HEK293 (cell line): ENCODE results near the gene SH3BP1.

Experiments used
- FEZF1 ChIP-seq: fragments of 450-650 bp; formaldehyde crosslinking; IDR thresholded peaks from 2 replicates; pipeline ENCODE4 v1.5.1; 2016; ENCODE audit warnings: missing biosample characterization, missing genetic modification characterization
- HOXD13 ChIP-seq: sonication (generic); formaldehyde crosslinking; IDR thresholded peaks from 2 replicates; pipeline ENCODE4 v1.8.0; 2022; ENCODE audit warnings: missing genetic modification reagents, borderline replicate concordance
- IKZF3 ChIP-seq: fragments of 450-650 bp; IDR thresholded peaks from 2 replicates; pipeline ENCODE4 v1.5.0; 2018; ENCODE audit warnings: missing biosample characterization, mild to moderate bottlenecking, missing genetic modification characterization, moderate library complexity
- KLF1 ChIP-seq: fragments of 450-650 bp; formaldehyde crosslinking; IDR thresholded peaks from 2 replicates; pipeline ENCODE4 v1.5.1; 2016; ENCODE audit warnings: missing biosample characterization, missing genetic modification characterization
- KLF7 ChIP-seq: fragments of 450-650 bp; formaldehyde crosslinking; IDR thresholded peaks from 2 replicates; pipeline ENCODE4 v1.5.1; 2016; ENCODE audit warnings: missing biosample characterization, missing genetic modification characterization, borderline replicate concordance
- KLF9 ChIP-seq: fragments of 450-650 bp; formaldehyde crosslinking; IDR thresholded peaks from 2 replicates; pipeline ENCODE4 v1.5.1; 2016; ENCODE audit warnings: missing biosample characterization, missing genetic modification characterization, low read depth
- MZF1 ChIP-seq: fragments of 450-650 bp; formaldehyde crosslinking; IDR thresholded peaks from 2 replicates; pipeline ENCODE4 v1.5.1; 2017; ENCODE audit warnings: missing biosample characterization, missing genetic modification characterization, borderline replicate concordance
- RBAK ChIP-seq: fragments of 450-650 bp; formaldehyde crosslinking; IDR thresholded peaks from 2 replicates; pipeline ENCODE4 v1.5.1; 2016; ENCODE audit warnings: missing biosample characterization, missing genetic modification characterization
- REPIN1 ChIP-seq: fragments of 450-650 bp; formaldehyde crosslinking; IDR thresholded peaks from 2 replicates; pipeline ENCODE4 v1.5.1; 2017; ENCODE audit warnings: missing biosample characterization, missing genetic modification characterization, low read depth
- SETDB1 ChIP-seq: IDR thresholded peaks from one replicate; pipeline ENCODE4 v1.6.1; 2017; ENCODE audit warnings: mild to moderate bottlenecking, low read length, moderate library complexity, mixed read lengths; ENCODE audit not compliant: insufficient read length
- ZBTB20 ChIP-seq: fragments of 450-650 bp; formaldehyde crosslinking; IDR thresholded peaks from 2 replicates; pipeline ENCODE4 v1.5.1; 2016; ENCODE audit warnings: missing biosample characterization, missing genetic modification characterization
- ZBTB8A ChIP-seq: fragments of 450-650 bp; formaldehyde crosslinking; IDR thresholded peaks from 2 replicates; pipeline ENCODE4 v1.5.1; 2016; ENCODE audit warnings: missing biosample characterization, missing genetic modification characterization
- ZFHX2 ChIP-seq: fragments of 450-650 bp; formaldehyde crosslinking; conservative IDR thresholded peaks from 2 replicates; pipeline ENCODE4 v1.5.1; 2016; ENCODE audit warnings: missing biosample characterization, missing genetic modification characterization
- ZFP37 ChIP-seq: fragments of 450-650 bp; formaldehyde crosslinking; IDR thresholded peaks from 2 replicates; pipeline ENCODE4 v1.5.1; 2016; ENCODE audit warnings: missing biosample characterization, missing genetic modification characterization
- ZNF121 ChIP-seq: fragments of 450-650 bp; formaldehyde crosslinking; IDR thresholded peaks from 2 replicates; pipeline ENCODE4 v1.5.1; 2016; ENCODE audit warnings: missing biosample characterization, missing genetic modification characterization
- ZNF138 ChIP-seq: fragments of 450-650 bp; formaldehyde crosslinking; IDR thresholded peaks from 2 replicates; pipeline ENCODE4 v1.5.1; 2016; ENCODE audit warnings: missing biosample characterization, missing genetic modification characterization, borderline replicate concordance
- ZNF18 ChIP-seq: fragments of 450-650 bp; formaldehyde crosslinking; IDR thresholded peaks from 2 replicates; pipeline ENCODE4 v1.5.1; 2016; ENCODE audit warnings: missing biosample characterization, missing genetic modification characterization
- ZNF24 ChIP-seq: fragments of 450-650 bp; formaldehyde crosslinking; IDR thresholded peaks from 2 replicates; pipeline ENCODE4 v1.5.1; 2016; ENCODE audit warnings: missing biosample characterization, missing genetic modification characterization
- ZNF341 ChIP-seq: fragments of 450-650 bp; formaldehyde crosslinking; IDR thresholded peaks from 2 replicates; pipeline ENCODE4; 2016; ENCODE audit warnings: low read depth, missing biosample characterization, missing genetic modification characterization
- ZNF423 ChIP-seq: fragments of 450-650 bp; formaldehyde crosslinking; IDR thresholded peaks from 2 replicates; pipeline ENCODE4 v1.5.1; 2016; ENCODE audit warnings: missing biosample characterization, missing genetic modification characterization
- ZNF510 ChIP-seq: fragments of 450-650 bp; formaldehyde crosslinking; IDR thresholded peaks from 2 replicates; pipeline ENCODE4 v1.5.1; 2018; ENCODE audit warnings: mild to moderate bottlenecking, missing genetic modification characterization, missing biosample characterization; ENCODE audit not compliant: insufficient replicate concordance
- ZNF555 ChIP-seq: fragments of 450-650 bp; formaldehyde crosslinking; conservative IDR thresholded peaks from 2 replicates; pipeline ENCODE4 v1.5.1; 2017; ENCODE audit warnings: missing biosample characterization, mild to moderate bottlenecking, missing genetic modification characterization, inconsistent platforms
- ZNF561 ChIP-seq: fragments of 450-650 bp; IDR thresholded peaks from 2 replicates; pipeline ENCODE4 v1.5.1; 2018; ENCODE audit warnings: missing biosample characterization, missing genetic modification characterization, borderline replicate concordance
- ZNF621 ChIP-seq: fragments of 450-650 bp; formaldehyde crosslinking; IDR thresholded peaks from 2 replicates; pipeline ENCODE4 v1.5.1; 2017; ENCODE audit warnings: missing biosample characterization, missing genetic modification characterization
- ZNF629 ChIP-seq: fragments of 450-650 bp; formaldehyde crosslinking; IDR thresholded peaks from 2 replicates; pipeline ENCODE4 v1.5.1; 2017; ENCODE audit warnings: missing biosample characterization, missing genetic modification characterization
- ZNF677 ChIP-seq: fragments of 450-650 bp; IDR thresholded peaks from 2 replicates; pipeline ENCODE4 v1.5.0; 2018; ENCODE audit warnings: missing biosample characterization, mild to moderate bottlenecking, missing genetic modification characterization, moderate library complexity
- ZNF785 ChIP-seq: fragments of 450-650 bp; formaldehyde crosslinking; IDR thresholded peaks from 2 replicates; pipeline ENCODE4 v1.5.1; 2016; ENCODE audit warnings: missing biosample characterization, missing genetic modification characterization
- ZNF837 ChIP-seq: fragments of 450-650 bp; formaldehyde crosslinking; IDR thresholded peaks from 2 replicates; pipeline ENCODE4 v1.5.1; 2016; ENCODE audit warnings: missing biosample characterization, missing genetic modification characterization
- ZNF843 ChIP-seq: fragments of 450-650 bp; formaldehyde crosslinking; IDR thresholded peaks from 2 replicates; pipeline ENCODE4 v1.5.1; 2016; ENCODE audit warnings: missing biosample characterization, missing genetic modification characterization
- TF ChIP-seq, protein P1 (sequence below): fragments of 450-650 bp; formaldehyde crosslinking; IDR thresholded peaks from 2 replicates; pipeline ENCODE4 v1.5.1; 2016; ENCODE audit warnings: missing biosample characterization, missing genetic modification characterization
- TF ChIP-seq, protein P2 (sequence below): fragments of 450-650 bp; formaldehyde crosslinking; IDR thresholded peaks from 2 replicates; pipeline ENCODE4 v1.5.1; 2016; ENCODE audit warnings: missing biosample characterization, missing genetic modification characterization
- TF ChIP-seq, protein P3 (sequence below): fragments of 450-650 bp; formaldehyde crosslinking; conservative IDR thresholded peaks from 2 replicates; pipeline ENCODE4 v1.5.1; 2016; ENCODE audit warnings: low read depth, missing biosample characterization, missing genetic modification characterization
- TF ChIP-seq, protein P4 (sequence below): fragments of 450-650 bp; formaldehyde crosslinking; IDR thresholded peaks from 2 replicates; pipeline ENCODE4 v1.5.1; 2016; ENCODE audit warnings: missing biosample characterization, missing genetic modification characterization, low read depth

SH3BP1 gene

GRCh38 chr22:37659897-37660708, 20.6 kb downstream of the SH3BP1 start (continued):
- TF ChIP-seq, protein P1, sequence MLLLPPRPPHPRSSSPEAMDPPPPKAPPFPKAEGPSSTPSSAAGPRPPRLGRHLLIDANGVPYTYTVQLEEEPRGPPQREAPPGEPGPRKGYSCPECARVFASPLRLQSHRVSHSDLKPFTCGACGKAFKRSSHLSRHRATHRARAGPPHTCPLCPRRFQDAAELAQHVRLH (tag by site-specific recombination): peak; percentile 75; the same call in 1 of the 2 replicates
- TF ChIP-seq ZBTB20 (tag by site-specific recombination) (no peak; the same call in 1 of the 2 replicates), ZNF629 (tag by site-specific recombination) (no peak; the same call in 1 of the 2 replicates), SETDB1 (no peak), KLF7 (tag by site-specific recombination) (no peak), ZNF18 (tag by site-specific recombination) (no peak), RBAK (tag by site-specific recombination) (no peak), ZNF138 (tag by site-specific recombination) (no peak), ZNF561 (tag by site-specific recombination) (no peak), ZNF843 (tag by site-specific recombination) (no peak), KLF1 (tag by site-specific recombination) (peak; percentile 33), ZFHX2 (tag by site-specific recombination) (no peak), MZF1 (tag by site-specific recombination) (no peak), KLF9 (peak; percentile 23; the same call in 1 of the 2 replicates), ZNF510 (tag by site-specific recombination) (no peak), HOXD13 (CRISPR knock-in tag) (no peak), ZNF423 (tag by site-specific recombination) (no peak), ZNF555 (no peak), FEZF1 (tag by site-specific recombination) (no peak), ZNF677 (tag by site-specific recombination) (no peak), ZNF785 (no peak), ZFP37 (tag by site-specific recombination) (no peak), ZNF621 (tag by site-specific recombination) (no peak), ZNF121 (tag by site-specific recombination) (peak; percentile 89), REPIN1 (tag by site-specific recombination) (no peak), ZNF341 (tag by site-specific recombination) (no peak), ZNF24 (tag by site-specific recombination) (0 out of 2 replicates have a peak, but pooled peaks have one; percentile 34), ZNF837 (tag by site-specific recombination) (no peak), ZBTB8A (tag by site-specific recombination) (no peak), IKZF3 (tag by site-specific recombination) (no peak)
- TF ChIP-seq, protein P2, sequence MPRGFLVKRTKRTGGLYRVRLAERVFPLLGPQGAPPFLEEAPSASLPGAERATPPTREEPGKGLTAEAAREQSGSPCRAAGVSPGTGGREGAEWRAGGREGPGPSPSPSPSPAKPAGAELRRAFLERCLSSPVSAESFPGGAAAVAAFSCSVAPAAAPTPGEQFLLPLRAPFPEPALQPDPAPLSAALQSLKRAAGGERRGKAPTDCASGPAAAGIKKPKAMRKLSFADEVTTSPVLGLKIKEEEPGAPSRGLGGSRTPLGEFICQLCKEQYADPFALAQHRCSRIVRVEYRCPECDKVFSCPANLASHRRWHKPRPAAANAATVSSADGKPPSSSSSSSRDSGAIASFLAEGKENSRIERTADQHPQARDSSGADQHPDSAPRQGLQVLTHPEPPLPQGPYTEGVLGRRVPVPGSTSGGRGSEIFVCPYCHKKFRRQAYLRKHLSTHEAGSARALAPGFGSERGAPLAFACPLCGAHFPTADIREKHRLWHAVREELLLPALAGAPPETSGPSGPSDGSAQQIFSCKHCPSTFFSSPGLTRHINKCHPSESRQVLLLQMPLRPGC (tag by site-specific recombination): no peak
- TF ChIP-seq, protein P3, sequence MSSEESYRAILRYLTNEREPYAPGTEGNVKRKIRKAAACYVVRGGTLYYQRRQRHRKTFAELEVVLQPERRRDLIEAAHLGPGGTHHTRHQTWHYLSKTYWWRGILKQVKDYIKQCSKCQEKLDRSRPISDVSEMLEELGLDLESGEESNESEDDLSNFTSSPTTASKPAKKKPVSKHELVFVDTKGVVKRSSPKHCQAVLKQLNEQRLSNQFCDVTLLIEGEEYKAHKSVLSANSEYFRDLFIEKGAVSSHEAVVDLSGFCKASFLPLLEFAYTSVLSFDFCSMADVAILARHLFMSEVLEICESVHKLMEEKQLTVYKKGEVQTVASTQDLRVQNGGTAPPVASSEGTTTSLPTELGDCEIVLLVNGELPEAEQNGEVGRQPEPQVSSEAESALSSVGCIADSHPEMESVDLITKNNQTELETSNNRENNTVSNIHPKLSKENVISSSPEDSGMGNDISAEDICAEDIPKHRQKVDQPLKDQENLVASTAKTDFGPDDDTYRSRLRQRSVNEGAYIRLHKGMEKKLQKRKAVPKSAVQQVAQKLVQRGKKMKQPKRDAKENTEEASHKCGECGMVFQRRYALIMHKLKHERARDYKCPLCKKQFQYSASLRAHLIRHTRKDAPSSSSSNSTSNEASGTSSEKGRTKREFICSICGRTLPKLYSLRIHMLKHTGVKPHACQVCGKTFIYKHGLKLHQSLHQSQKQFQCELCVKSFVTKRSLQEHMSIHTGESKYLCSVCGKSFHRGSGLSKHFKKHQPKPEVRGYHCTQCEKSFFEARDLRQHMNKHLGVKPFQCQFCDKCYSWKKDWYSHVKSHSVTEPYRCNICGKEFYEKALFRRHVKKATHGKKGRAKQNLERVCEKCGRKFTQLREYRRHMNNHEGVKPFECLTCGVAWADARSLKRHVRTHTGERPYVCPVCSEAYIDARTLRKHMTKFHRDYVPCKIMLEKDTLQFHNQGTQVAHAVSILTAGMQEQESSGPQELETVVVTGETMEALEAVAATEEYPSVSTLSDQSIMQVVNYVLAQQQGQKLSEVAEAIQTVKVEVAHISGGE (tag by site-specific recombination): no peak
- TF ChIP-seq, protein P4, sequence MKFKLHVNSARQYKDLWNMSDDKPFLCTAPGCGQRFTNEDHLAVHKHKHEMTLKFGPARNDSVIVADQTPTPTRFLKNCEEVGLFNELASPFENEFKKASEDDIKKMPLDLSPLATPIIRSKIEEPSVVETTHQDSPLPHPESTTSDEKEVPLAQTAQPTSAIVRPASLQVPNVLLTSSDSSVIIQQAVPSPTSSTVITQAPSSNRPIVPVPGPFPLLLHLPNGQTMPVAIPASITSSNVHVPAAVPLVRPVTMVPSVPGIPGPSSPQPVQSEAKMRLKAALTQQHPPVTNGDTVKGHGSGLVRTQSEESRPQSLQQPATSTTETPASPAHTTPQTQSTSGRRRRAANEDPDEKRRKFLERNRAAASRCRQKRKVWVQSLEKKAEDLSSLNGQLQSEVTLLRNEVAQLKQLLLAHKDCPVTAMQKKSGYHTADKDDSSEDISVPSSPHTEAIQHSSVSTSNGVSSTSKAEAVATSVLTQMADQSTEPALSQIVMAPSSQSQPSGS (tag by site-specific recombination): no peak
